GM23338 (cell line): Measurements from ENCODE around the gene RUNX3. TPM values are rescaled to one million over a fixed set of nuclear protein-coding genes. Genes with fewer than 3 reads are reported as not detected.

Source experiments
- ATAC-seq: fragments of 200-7000 bp; cut with Tn5 transposase; 3 replicates; pipeline ENCODE4 v1.9.1; 2020
- DNase-seq: peaks from one replicate; pipeline ENCODE4 v3.0.0-alpha.2; 2015; ENCODE audit warnings: low spot score
- H2AFZ ChIP-seq: fragments of 200-600 bp; sonication (generic); 2 replicates; pipeline ENCODE4 v1.8.0; 2016; ENCODE audit warnings: antibody characterized with exemption, mild to moderate bottlenecking, moderate library complexity
- H3F3A ChIP-seq: fragments of 200-600 bp; sonication (generic); replicated peaks from 2 replicates; pipeline ENCODE4 v1.8.0; 2017; ENCODE audit warnings: antibody characterized with exemption, mixed run types, low read depth
- H3K27ac ChIP-seq: fragments of 200-600 bp; sonication (generic); 2 replicates; pipeline ENCODE4 v1.6.1; 2016; ENCODE audit warnings: low read depth
- H3K27me3 ChIP-seq: fragments of 200-600 bp; sonication (generic); 2 replicates; pipeline ENCODE4 v1.8.0; 2016; ENCODE audit warnings: mild to moderate bottlenecking, mixed run types, moderate library complexity; ENCODE audit not compliant: insufficient read depth
- H3K36me3 ChIP-seq: fragments of 200-600 bp; sonication (generic); 2 replicates; pipeline ENCODE4 v1.8.0; 2016; ENCODE audit warnings: mild to moderate bottlenecking; ENCODE audit not compliant: insufficient read depth
- H3K4me1 ChIP-seq: fragments of 200-600 bp; sonication (generic); 2 replicates; pipeline ENCODE4 v1.8.0; 2016; ENCODE audit warnings: mild to moderate bottlenecking, moderate library complexity; ENCODE audit not compliant: insufficient read depth
- H3K4me2 ChIP-seq: fragments of 200-600 bp; sonication (generic); 2 replicates; pipeline ENCODE4 v1.7.1; 2017; ENCODE audit warnings: mixed run types
- H3K4me3 ChIP-seq: fragments of 200-600 bp; sonication (generic); 2 replicates; pipeline ENCODE4 v1.6.1; 2016; ENCODE audit warnings: mixed run types
- H3K79me2 ChIP-seq: fragments of 200-600 bp; sonication (generic); replicated peaks from 2 replicates; pipeline ENCODE4 v1.8.0; 2017; ENCODE audit warnings: mild to moderate bottlenecking; ENCODE audit not compliant: insufficient read depth
- H3K9me2 ChIP-seq: fragments of 200-600 bp; sonication (generic); 2 replicates; pipeline ENCODE4 v1.8.0; 2017; ENCODE audit not compliant: insufficient read depth
- H4K20me1 ChIP-seq: fragments of 200-600 bp; sonication (generic); replicated peaks from 2 replicates; pipeline ENCODE4 v1.8.0; 2017; ENCODE audit warnings: mild to moderate bottlenecking; ENCODE audit not compliant: insufficient read depth
- H3K27ac Mint-ChIP-seq: 2 replicates; pipeline ENCODE4 v1.8.0; 2020; ENCODE audit warnings: inconsistent platforms, mild to moderate bottlenecking, moderate library complexity, mixed read lengths
- H3K27me3 Mint-ChIP-seq: 3 replicates; pipeline ENCODE4 v1.8.0; 2022; ENCODE audit warnings: low read depth, mild to moderate bottlenecking, moderate library complexity, mixed read lengths, inconsistent platforms; ENCODE audit not compliant: insufficient read depth, poor library complexity
- H3K36me3 Mint-ChIP-seq: 3 replicates; pipeline ENCODE4 v1.8.0; 2021; ENCODE audit warnings: low read depth, mild to moderate bottlenecking, inconsistent platforms, moderate library complexity, mixed read lengths
- H3K4me1 Mint-ChIP-seq: 3 replicates; pipeline ENCODE4 v1.8.0; 2020; ENCODE audit warnings: mild to moderate bottlenecking, inconsistent platforms, mixed read lengths
- H3K4me3 Mint-ChIP-seq: 3 replicates; pipeline ENCODE4 v1.8.0; 2021; ENCODE audit warnings: moderate library complexity, mild to moderate bottlenecking, inconsistent platforms, mixed read lengths
- H3K9me3 Mint-ChIP-seq: 3 replicates; pipeline ENCODE4 v1.8.0; 2020; ENCODE audit warnings: moderate library complexity, mild to moderate bottlenecking, inconsistent platforms, mixed read lengths
- CREB1 ChIP-seq: fragments of 250-450 bp; sonication (Bioruptor Pico); IDR thresholded peaks from 2 replicates; pipeline ENCODE4 v1.5.0; 2020; ENCODE audit warnings: low read depth, mild to moderate bottlenecking, moderate library complexity
- EZH2 ChIP-seq: fragments of 200-600 bp; sonication (generic); IDR thresholded peaks from one replicate; pipeline ENCODE4 v1.8.0; 2017; ENCODE audit warnings: antibody characterized with exemption, mild to moderate bottlenecking, low read depth; ENCODE audit not compliant: unreplicated experiment
- EZH2phosphoT487 ChIP-seq: fragments of 200-600 bp; sonication (generic); IDR thresholded peaks from one replicate; pipeline ENCODE4 v1.8.1; 2018; ENCODE audit warnings: antibody characterized with exemption; ENCODE audit not compliant: unreplicated experiment
- JUNB ChIP-seq: IDR thresholded peaks from one replicate; pipeline ENCODE4 v1.6.1; 2016; ENCODE audit warnings: antibody characterized with exemption; ENCODE audit not compliant: unreplicated experiment
- NANOG ChIP-seq: IDR thresholded peaks from 2 replicates; pipeline ENCODE4 v1.6.1; 2016; ENCODE audit warnings: antibody characterized with exemption, borderline replicate concordance
- POLR2AphosphoS5 ChIP-seq: IDR thresholded peaks from 2 replicates; pipeline ENCODE4 v1.6.1; 2016; ENCODE audit warnings: antibody characterized with exemption, low read depth
- STAT1 ChIP-seq: IDR thresholded peaks from one replicate; pipeline ENCODE4 v1.6.1; 2016; ENCODE audit warnings: antibody characterized with exemption; ENCODE audit not compliant: unreplicated experiment
- ZNF114 ChIP-seq: fragments of 250-450 bp; sonication (Bioruptor Pico); IDR thresholded peaks from 2 replicates; pipeline ENCODE4 v1.5.0; 2020; ENCODE audit warnings: mild to moderate bottlenecking, moderate library complexity
- ZNF331 ChIP-seq: fragments of 250-450 bp; sonication (Bioruptor Pico); IDR thresholded peaks from 2 replicates; pipeline ENCODE4 v1.5.0; 2020; ENCODE audit warnings: low read depth, mild to moderate bottlenecking, moderate library complexity
- polyA plus RNA-seq: library from polyadenylated mRNA; unstranded; fragments of >200 nt; fragmentation: Nextera tagmentation; extraction: Ambion mirVana; gene quantifications from 2 replicates; pipeline ENCODE4 v1.2.1, GENCODE V29; 2016
- total RNA-seq: library from RNA; depleted of rRNA; stranded (reverse); fragments of >200 nt; shearing (Covaris generic); gene quantifications from 2 replicates; pipeline ENCODE4 v1.2.3, GENCODE V29; 2014
- TF ChIP-seq, protein P1 (sequence below), 2 experiments: fragments of 200-600 bp in 1 of 2; sonication (generic) in 1 of 2; conservative IDR thresholded peaks; 2 replicates each; pipeline versions ENCODE4 v1.5.1 to v1.6.1; 2016 to 2017; ENCODE audit warnings: antibody characterized with exemption in 2 of 2, low read depth in 2 of 2, mild to moderate bottlenecking in 2 of 2, moderate library complexity in 1 of 2
- TF ChIP-seq, protein P2 (sequence below): IDR thresholded peaks from 2 replicates; pipeline ENCODE4 v1.6.1; 2016; ENCODE audit warnings: antibody characterized with exemption
- TF ChIP-seq, protein P3 (sequence below): IDR thresholded peaks from one replicate; pipeline ENCODE4 v1.6.1; 2018; ENCODE audit warnings: antibody characterized with exemption; ENCODE audit not compliant: unreplicated experiment

Gene RUNX3
- total and polyA plus RNA-seq, 2 experiments from 2014 or later: 0.23 to 0.73 TPM

DNA sequence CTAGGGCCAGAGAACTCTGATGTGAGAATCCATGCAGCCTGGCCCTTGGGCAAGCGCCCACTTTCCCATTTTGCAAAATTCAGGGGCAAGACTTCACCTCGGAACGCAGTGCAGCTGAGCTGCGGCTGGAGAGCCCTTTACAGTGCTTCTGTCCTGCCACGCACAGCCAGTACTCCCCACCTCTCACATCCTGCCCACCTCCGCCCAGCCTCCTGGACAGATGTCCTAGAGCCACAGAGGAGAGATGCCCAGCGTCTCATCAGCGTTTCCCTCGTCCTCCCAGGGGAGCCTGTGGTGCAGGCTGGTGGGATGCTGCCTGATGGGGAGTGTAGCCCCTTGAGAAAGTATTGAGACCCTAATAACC is 29.6 kb downstream of the RUNX3 start:
- Histone ChIP-seq H3K36me3 (no peaks in the 10 kb centered on the region), H4K20me1 (no peaks in the 10 kb centered on the region), H3K4me3 (no peak overlapping the region), H3K27ac (no peak overlapping the region), H3K4me1 (no peaks in the 10 kb centered on the region), H3K79me2 (no peaks in the 10 kb centered on the region), H3K27me3 (no peaks in the 10 kb centered on the region), H2AFZ (no peak overlapping the region), H3K4me2 (no peak overlapping the region), H3K9me2 (no peaks in the 10 kb centered on the region), H3F3A (no peaks in the 10 kb centered on the region)
- H3K4me1 Mint-ChIP-seq: peaks cover 16% of the 10 kb centered on the region
- TF ChIP-seq EZH2phosphoT487: no peak
- H3K4me3 Mint-ChIP-seq: no peak overlapping the region
- peaks cover 14% of the 10 kb centered on the region for H3K27me3 Mint-ChIP-seq
- H3K27ac Mint-ChIP-seq: no peak overlapping the region
- DNase-seq: no peak
- no peaks in the 10 kb centered on the region for H3K9me3 Mint-ChIP-seq
- H3K36me3 Mint-ChIP-seq: no peaks in the 10 kb centered on the region
- ATAC-seq: no peak

DNA sequence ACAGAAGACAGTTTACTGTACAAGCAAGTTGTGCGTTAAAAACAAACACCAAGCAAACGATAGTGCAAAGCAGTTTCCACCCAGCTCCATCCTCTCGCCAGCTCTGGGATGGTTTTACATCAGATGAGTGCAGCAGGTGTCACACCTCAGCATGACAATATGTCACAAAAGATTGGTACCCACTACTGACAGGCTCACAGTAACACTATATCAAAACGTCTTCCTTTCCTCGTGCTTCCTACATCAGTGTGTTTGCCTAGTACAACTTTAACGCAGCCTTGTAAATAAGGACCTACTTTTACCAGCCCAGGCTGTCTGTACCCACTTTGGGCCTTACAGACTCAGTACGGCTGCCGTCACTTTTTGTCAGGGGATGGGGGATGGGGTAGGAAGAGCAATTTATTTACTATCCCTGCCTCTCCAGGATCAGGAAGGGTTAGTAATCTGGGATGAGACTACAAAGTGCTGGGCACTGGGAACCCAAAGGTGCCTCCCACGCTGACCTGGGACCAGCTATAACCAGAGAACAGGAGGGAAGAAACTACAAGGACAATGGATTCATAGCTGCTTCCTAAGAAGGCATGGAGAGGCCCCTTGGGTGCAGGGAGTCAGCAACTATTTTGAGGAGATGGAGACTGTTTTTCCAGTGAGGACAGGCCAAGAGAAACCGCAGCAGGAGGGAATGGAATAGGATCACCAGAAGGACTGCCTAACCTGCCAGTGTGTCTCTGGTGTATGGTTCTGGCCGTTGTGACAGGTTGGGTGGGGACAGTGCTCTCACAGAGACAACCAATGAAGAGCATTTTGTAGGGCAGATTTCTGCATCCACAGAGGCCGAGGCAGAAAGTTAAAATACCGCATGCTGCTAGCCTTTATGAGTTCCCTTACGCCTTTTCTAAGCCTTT is 30.2 kb downstream of the RUNX3 start:
- Mint-ChIP-seq H3K27ac (no peak overlapping the region), H3K9me3 (no peaks in the 10 kb centered on the region), H3K4me3 (no peak overlapping the region), H3K4me1 (peaks cover 16% of the 10 kb centered on the region), H3K27me3 (peaks cover 14% of the 10 kb centered on the region), H3K36me3 (no peaks in the 10 kb centered on the region)
- H3K79me2 ChIP-seq: no peaks in the 10 kb centered on the region
- no peaks in the 10 kb centered on the region for H3K36me3 ChIP-seq
- no peaks in the 10 kb centered on the region for H3K27me3 ChIP-seq
- H3K4me1 ChIP-seq: no peaks in the 10 kb centered on the region
- H3K4me3 ChIP-seq: no peak overlapping the region
- DNase-seq: no peak
- H3F3A ChIP-seq: no peaks in the 10 kb centered on the region
- H3K9me2 ChIP-seq: no peaks in the 10 kb centered on the region
- H3K27ac ChIP-seq: no peak overlapping the region
- H3K4me2 ChIP-seq: no peak overlapping the region
- H2AFZ ChIP-seq: no peak overlapping the region
- no peak for ATAC-seq
- H4K20me1 ChIP-seq: no peaks in the 10 kb centered on the region
- TF ChIP-seq, protein P1, sequence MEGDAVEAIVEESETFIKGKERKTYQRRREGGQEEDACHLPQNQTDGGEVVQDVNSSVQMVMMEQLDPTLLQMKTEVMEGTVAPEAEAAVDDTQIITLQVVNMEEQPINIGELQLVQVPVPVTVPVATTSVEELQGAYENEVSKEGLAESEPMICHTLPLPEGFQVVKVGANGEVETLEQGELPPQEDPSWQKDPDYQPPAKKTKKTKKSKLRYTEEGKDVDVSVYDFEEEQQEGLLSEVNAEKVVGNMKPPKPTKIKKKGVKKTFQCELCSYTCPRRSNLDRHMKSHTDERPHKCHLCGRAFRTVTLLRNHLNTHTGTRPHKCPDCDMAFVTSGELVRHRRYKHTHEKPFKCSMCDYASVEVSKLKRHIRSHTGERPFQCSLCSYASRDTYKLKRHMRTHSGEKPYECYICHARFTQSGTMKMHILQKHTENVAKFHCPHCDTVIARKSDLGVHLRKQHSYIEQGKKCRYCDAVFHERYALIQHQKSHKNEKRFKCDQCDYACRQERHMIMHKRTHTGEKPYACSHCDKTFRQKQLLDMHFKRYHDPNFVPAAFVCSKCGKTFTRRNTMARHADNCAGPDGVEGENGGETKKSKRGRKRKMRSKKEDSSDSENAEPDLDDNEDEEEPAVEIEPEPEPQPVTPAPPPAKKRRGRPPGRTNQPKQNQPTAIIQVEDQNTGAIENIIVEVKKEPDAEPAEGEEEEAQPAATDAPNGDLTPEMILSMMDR (conservative IDR thresholded peaks at IDR 0.05; ENCODE audit: low read depth in 2 of 2): no peak
- no peak for TF ChIP-seq ZNF114 (CRISPR knock-in tag)
- TF ChIP-seq EZH2phosphoT487: no peak
- no peak for TF ChIP-seq JUNB
- TF ChIP-seq CREB1: no peak
- no peak for TF ChIP-seq POLR2AphosphoS5
- TF ChIP-seq, protein P2, sequence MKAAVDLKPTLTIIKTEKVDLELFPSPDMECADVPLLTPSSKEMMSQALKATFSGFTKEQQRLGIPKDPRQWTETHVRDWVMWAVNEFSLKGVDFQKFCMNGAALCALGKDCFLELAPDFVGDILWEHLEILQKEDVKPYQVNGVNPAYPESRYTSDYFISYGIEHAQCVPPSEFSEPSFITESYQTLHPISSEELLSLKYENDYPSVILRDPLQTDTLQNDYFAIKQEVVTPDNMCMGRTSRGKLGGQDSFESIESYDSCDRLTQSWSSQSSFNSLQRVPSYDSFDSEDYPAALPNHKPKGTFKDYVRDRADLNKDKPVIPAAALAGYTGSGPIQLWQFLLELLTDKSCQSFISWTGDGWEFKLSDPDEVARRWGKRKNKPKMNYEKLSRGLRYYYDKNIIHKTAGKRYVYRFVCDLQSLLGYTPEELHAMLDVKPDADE: no peak
- TF ChIP-seq STAT1: no peak
- no peak for TF ChIP-seq EZH2
- TF ChIP-seq, protein P3, sequence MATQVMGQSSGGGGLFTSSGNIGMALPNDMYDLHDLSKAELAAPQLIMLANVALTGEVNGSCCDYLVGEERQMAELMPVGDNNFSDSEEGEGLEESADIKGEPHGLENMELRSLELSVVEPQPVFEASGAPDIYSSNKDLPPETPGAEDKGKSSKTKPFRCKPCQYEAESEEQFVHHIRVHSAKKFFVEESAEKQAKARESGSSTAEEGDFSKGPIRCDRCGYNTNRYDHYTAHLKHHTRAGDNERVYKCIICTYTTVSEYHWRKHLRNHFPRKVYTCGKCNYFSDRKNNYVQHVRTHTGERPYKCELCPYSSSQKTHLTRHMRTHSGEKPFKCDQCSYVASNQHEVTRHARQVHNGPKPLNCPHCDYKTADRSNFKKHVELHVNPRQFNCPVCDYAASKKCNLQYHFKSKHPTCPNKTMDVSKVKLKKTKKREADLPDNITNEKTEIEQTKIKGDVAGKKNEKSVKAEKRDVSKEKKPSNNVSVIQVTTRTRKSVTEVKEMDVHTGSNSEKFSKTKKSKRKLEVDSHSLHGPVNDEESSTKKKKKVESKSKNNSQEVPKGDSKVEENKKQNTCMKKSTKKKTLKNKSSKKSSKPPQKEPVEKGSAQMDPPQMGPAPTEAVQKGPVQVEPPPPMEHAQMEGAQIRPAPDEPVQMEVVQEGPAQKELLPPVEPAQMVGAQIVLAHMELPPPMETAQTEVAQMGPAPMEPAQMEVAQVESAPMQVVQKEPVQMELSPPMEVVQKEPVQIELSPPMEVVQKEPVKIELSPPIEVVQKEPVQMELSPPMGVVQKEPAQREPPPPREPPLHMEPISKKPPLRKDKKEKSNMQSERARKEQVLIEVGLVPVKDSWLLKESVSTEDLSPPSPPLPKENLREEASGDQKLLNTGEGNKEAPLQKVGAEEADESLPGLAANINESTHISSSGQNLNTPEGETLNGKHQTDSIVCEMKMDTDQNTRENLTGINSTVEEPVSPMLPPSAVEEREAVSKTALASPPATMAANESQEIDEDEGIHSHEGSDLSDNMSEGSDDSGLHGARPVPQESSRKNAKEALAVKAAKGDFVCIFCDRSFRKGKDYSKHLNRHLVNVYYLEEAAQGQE: no peak
- TF ChIP-seq NANOG: no peak
- no peak for TF ChIP-seq ZNF331 (CRISPR knock-in tag)
